Measurements from ENCODE around the gene LRRC4C. TPM values are rescaled to one million over a fixed set of nuclear protein-coding genes. Genes with fewer than 3 reads are reported as not detected.
A peak's percentile ranks its signal among the peaks of the same experiment; 100 is the strongest.
"Not testable (repeated sequence)": the region's sequence is repeated elsewhere in the genome, so short reads cannot be mapped to it uniquely, and the experiment has no call there.

Gene LRRC4C
- total RNA-seq, 1 donor from 2014 or later = 16.9 TPM

- H3K4me3 Mint-ChIP-seq = no peak overlapping the region
- TF ChIP-seq, protein P1, sequence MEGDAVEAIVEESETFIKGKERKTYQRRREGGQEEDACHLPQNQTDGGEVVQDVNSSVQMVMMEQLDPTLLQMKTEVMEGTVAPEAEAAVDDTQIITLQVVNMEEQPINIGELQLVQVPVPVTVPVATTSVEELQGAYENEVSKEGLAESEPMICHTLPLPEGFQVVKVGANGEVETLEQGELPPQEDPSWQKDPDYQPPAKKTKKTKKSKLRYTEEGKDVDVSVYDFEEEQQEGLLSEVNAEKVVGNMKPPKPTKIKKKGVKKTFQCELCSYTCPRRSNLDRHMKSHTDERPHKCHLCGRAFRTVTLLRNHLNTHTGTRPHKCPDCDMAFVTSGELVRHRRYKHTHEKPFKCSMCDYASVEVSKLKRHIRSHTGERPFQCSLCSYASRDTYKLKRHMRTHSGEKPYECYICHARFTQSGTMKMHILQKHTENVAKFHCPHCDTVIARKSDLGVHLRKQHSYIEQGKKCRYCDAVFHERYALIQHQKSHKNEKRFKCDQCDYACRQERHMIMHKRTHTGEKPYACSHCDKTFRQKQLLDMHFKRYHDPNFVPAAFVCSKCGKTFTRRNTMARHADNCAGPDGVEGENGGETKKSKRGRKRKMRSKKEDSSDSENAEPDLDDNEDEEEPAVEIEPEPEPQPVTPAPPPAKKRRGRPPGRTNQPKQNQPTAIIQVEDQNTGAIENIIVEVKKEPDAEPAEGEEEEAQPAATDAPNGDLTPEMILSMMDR (IDR thresholded peaks at IDR 0.05; ENCODE audit: unreplicated experiment) = no peak
- peaks cover 9% of the 10 kb centered on the region for H3K9me3 Mint-ChIP-seq
- H3K36me3 Mint-ChIP-seq = peaks cover 7% of the 10 kb centered on the region
- no peak for DNase-seq (ENCODE audit: low spot score in 2 of 2, unreplicated experiment in 2 of 2)
- H3K4me1 Mint-ChIP-seq = peaks cover 10% of the 10 kb centered on the region
- H3K27me3 Mint-ChIP-seq (ENCODE audit: low read depth) = no peaks in the 10 kb centered on the region
- no peak overlapping the region for H3K27ac Mint-ChIP-seq
Observed at GRCh38 chr11:40168414-40168813, 1291.0 kb downstream of the LRRC4C start.

DNA sequence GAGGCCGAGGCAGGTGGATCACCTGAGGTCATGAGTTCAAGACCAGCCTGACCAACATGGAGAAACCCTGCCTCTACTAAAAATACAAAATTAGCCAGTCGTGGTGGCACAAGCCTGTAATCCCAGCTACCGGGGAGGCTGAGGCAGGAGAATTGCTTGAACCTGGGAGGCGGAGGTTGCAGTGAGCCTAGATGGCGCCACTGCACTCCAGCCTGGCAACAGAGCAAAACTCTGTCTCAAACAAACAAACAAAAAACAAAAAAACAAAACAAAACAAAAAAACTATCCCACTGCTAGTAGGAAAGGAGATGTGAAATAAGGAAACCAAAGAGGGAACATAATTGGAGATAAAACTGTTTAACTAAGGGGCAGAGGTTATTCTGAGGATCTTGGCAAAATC, 1291.6 kb downstream of the LRRC4C start:
- H3K36me3 Mint-ChIP-seq; H3K4me3 Mint-ChIP-seq; DNase-seq (ENCODE audit: low spot score in 2 of 2, unreplicated experiment in 2 of 2); H3K9me3 Mint-ChIP-seq; H3K27me3 Mint-ChIP-seq (ENCODE audit: low read depth); H3K27ac Mint-ChIP-seq: not testable (repeated sequence)
- peaks cover 15% of the 10 kb centered on the region for H3K4me1 Mint-ChIP-seq

- peaks cover 9% of the 10 kb centered on the region for H3K9me3 Mint-ChIP-seq
- H3K27me3 Mint-ChIP-seq (ENCODE audit: low read depth) = no peaks in the 10 kb centered on the region
- TF ChIP-seq, protein P1 (IDR thresholded peaks at IDR 0.05; ENCODE audit: unreplicated experiment) = no peak
- peaks cover 7% of the 10 kb centered on the region for H3K36me3 Mint-ChIP-seq
- no peak overlapping the region for H3K4me3 Mint-ChIP-seq
- no peak overlapping the region for H3K27ac Mint-ChIP-seq
- DNase-seq (ENCODE audit: low spot score in 2 of 2, unreplicated experiment in 2 of 2) = no peak
- peaks cover 24% of the 10 kb centered on the region for H3K4me1 Mint-ChIP-seq
Observed at GRCh38 chr11:40166892-40167291, 1292.6 kb downstream of the LRRC4C start.

DNA sequence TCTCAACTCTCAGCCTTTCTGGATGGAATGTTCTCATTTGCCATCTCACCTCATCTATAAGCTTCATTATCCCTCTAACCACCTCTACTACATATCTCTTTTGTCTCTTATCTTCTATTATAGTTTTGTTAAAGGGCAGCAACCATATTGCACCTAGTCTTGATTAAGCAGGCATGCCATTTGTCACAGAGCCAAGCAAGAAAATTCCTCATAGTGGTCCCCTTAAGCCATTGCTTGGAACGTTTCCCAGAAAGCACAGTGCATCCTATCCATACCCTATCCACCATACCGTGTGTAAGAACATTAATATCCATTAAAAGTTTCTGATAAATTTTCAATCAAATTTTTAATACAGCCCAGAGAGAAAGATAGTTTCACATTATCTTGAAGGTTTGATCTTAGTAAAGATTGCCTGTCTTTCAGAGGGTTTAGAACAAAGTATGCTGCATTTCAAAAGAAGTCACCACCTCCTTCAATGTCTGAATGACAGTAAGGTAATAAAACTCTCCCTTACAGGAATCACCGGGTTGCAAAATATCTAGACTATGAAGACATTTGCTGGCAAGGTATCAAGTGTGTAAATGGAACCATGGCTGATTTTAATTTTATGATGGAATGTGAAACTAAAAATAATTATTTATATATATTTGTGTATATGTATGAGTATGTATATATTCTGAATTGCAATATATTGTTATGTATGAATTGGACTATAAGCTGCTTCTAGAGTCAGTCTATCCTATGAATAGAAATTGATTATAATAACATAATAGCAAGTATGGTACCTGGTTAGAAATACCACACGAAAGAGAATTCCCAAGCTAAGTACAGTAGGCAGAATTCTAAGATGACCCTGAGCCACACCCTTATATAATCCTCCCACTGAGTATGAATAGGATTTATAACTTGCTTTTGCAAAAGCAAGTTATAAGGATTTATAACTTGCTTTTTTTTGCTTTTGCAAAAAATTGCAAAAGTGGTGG, 1296.3 kb downstream of the LRRC4C start:
- Mint-ChIP-seq H3K27me3 (ENCODE audit: low read depth) (no peaks in the 10 kb centered on the region), H3K27ac (peak overlapping the region; percentile 20), H3K36me3 (peaks cover 7% of the 10 kb centered on the region), H3K9me3 (peaks cover 9% of the 10 kb centered on the region), H3K4me1 (peaks cover 33% of the 10 kb centered on the region), H3K4me3 (no peak overlapping the region)
- DNase-seq (ENCODE audit: low spot score in 2 of 2, unreplicated experiment in 2 of 2) = no peak
- TF ChIP-seq, protein P1 (IDR thresholded peaks at IDR 0.05; ENCODE audit: unreplicated experiment) = no peak

- no peak for DNase-seq (ENCODE audit: low spot score in 2 of 2, unreplicated experiment in 2 of 2)
- Mint-ChIP-seq H3K27me3 (ENCODE audit: low read depth) (no peaks in the 10 kb centered on the region), H3K4me3 (no peak overlapping the region), H3K9me3 (peaks cover 21% of the 10 kb centered on the region), H3K36me3 (peaks cover 13% of the 10 kb centered on the region), H3K4me1 (peaks cover 30% of the 10 kb centered on the region), H3K27ac (peak overlapping the region; percentile 23)
- TF ChIP-seq, protein P1 (IDR thresholded peaks at IDR 0.05; ENCODE audit: unreplicated experiment) = no peak
Observed at GRCh38 chr11:40161854-40162410, 1297.5 kb downstream of the LRRC4C start.

- H3K9me3 Mint-ChIP-seq = peaks cover 31% of the 10 kb centered on the region
- no peak for DNase-seq (ENCODE audit: low spot score in 2 of 2, unreplicated experiment in 2 of 2)
- no peak overlapping the region for H3K4me3 Mint-ChIP-seq
- no peak overlapping the region for H3K27ac Mint-ChIP-seq
- H3K27me3 Mint-ChIP-seq (ENCODE audit: low read depth) = no peaks in the 10 kb centered on the region
- H3K4me1 Mint-ChIP-seq = peaks cover 30% of the 10 kb centered on the region
- peaks cover 25% of the 10 kb centered on the region for H3K36me3 Mint-ChIP-seq
- TF ChIP-seq, protein P1 (IDR thresholded peaks at IDR 0.05; ENCODE audit: unreplicated experiment) = no peak
Observed at GRCh38 chr11:40160418-40160817, 1299.0 kb downstream of the LRRC4C start.

Measured in mesothelial cell of epicardium (in vitro differentiated cells).